ENCODE results near the gene C2CD5.

- TF ChIP-seq POLR2A (IDR thresholded peaks at IDR 0.05): no peak
- TF ChIP-seq CTCF (IDR thresholded peaks at IDR 0.05): no peak
Observed at GRCh38 chr12:22415342-22416309, 128.7 kb downstream of the C2CD5 start.
